BLaER1 treated with 17β-estradiol and CSF1 and Interleukin-3, amounts not matched to agents 10 nM and 100 nM (cell line): ENCODE data around the gene ZNF197.
"Not testable (repeated sequence)": the region's sequence is repeated elsewhere in the genome, so short reads cannot be mapped to it uniquely, and the experiment has no call there.

Source experiments
- H3K27ac ChIP-seq, 11 experiments: shearing (Covaris generic); formaldehyde crosslinking; 2 replicates each; pipeline ENCODE4 v1.8.1; 2022
- H3K27me3 ChIP-seq, 11 experiments: shearing (Covaris generic); formaldehyde crosslinking; 2 replicates each; pipeline ENCODE4 v1.8.1; 2022
- H3K36me3 ChIP-seq, 11 experiments: shearing (Covaris generic); formaldehyde crosslinking; 2 replicates each; pipeline ENCODE4 v1.8.1; 2022
- H3K4me1 ChIP-seq, 10 experiments: shearing (Covaris generic); formaldehyde crosslinking; 2 replicates each; pipeline ENCODE4 v1.8.1; 2022
- H3K4me2 ChIP-seq, 11 experiments: shearing (Covaris generic); formaldehyde crosslinking; 2 replicates each; pipeline ENCODE4 v1.8.1; 2022
- H3K4me3 ChIP-seq, 10 experiments: shearing (Covaris generic); formaldehyde crosslinking; 2 replicates each; pipeline ENCODE4 v1.8.1; 2022
- H3K9ac ChIP-seq, 11 experiments: shearing (Covaris generic); formaldehyde crosslinking; 2 replicates each; pipeline ENCODE4 v1.8.1; 2022
- H3K9me3 ChIP-seq, 11 experiments: shearing (Covaris generic); formaldehyde crosslinking; replicated peaks in 1 of 11; 2 replicates each; pipeline ENCODE4 v1.8.1; 2022
- H4K20me1 ChIP-seq, 11 experiments: shearing (Covaris generic); formaldehyde crosslinking; 2 replicates each; pipeline ENCODE4 v1.8.1; 2022
- Cebpa-rat ChIP-seq, 11 experiments: shearing (Covaris generic); IDR thresholded peaks; 2 replicates each; pipeline ENCODE4 v1.8.1; 2022

The ZNF197 gene

GRCh38 chr3:44624749-44625480, at the start of gene ZNF197:
Gene ZNF197 (plus strand): TSS chr3:44625036. CDS start chr3:44629155, 4,119 bp downstream.
- no peak for TF ChIP-seq Cebpa-rat (IDR thresholded peaks at IDR 0.05)
- H3K27ac ChIP-seq, result peak within 1 kb of the TSS; percentile 79 to 89 (median 86)

DNA sequence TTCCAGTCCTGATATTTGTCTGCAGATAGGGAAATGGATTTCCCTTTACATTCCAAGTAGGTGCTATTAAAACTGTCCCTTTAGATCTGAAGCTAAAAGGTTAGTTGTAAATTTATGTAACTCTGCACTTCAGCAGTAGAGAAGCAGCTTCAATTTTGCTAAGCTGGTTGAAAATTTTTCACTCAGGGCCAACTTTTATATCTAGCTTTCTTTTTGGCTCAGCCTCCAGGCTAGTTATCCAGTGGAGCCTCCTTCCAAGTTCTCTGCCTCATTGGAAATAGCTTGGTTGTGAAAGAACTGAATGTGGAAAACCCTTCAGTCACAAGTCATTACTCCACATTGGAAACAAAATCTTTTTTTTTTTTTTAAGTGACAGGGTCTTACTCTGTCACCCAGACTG, 48.2 kb upstream of the ZNF197 start:
- no peaks in the 10 kb centered on the region; a peak in 1 of 20 replicates for H3K4me1 ChIP-seq
- H3K9ac ChIP-seq, result no peak overlapping the region
- peaks cover 41 to 98% (median 57%) of the 10 kb centered on the region in 11 experiments for H3K9me3 ChIP-seq

More at GRCh38 chr3:44624749-44625480, at the start of gene ZNF197:
- H3K27me3 ChIP-seq, result no peaks in the 10 kb centered on the region
- H3K4me2 ChIP-seq, result peak within 1 kb of the TSS; percentile 73 to 96 (median 89)
- peaks cover 0 to 11% (median 0%) of the 10 kb centered on the region in 11 experiments; a peak in 5 of 22 replicates for H3K9me3 ChIP-seq
- peaks cover 9 to 19% (median 16%) of the 10 kb centered on the region in 10 experiments; a peak in 19 of 20 replicates for H3K4me1 ChIP-seq
- H3K9ac ChIP-seq, result peak within 1 kb of the TSS; percentile 77 to 94 (median 89)
- peaks cover 0 to 20% (median 6%) of the 10 kb centered on the region in 11 experiments; a peak in 7 of 22 replicates for H4K20me1 ChIP-seq
- peak within 1 kb of the TSS; percentile 66 to 82 (median 74) for H3K4me3 ChIP-seq
- peaks cover 12 to 27% (median 18%) of the 10 kb centered on the region in 11 experiments for H3K36me3 ChIP-seq

DNA sequence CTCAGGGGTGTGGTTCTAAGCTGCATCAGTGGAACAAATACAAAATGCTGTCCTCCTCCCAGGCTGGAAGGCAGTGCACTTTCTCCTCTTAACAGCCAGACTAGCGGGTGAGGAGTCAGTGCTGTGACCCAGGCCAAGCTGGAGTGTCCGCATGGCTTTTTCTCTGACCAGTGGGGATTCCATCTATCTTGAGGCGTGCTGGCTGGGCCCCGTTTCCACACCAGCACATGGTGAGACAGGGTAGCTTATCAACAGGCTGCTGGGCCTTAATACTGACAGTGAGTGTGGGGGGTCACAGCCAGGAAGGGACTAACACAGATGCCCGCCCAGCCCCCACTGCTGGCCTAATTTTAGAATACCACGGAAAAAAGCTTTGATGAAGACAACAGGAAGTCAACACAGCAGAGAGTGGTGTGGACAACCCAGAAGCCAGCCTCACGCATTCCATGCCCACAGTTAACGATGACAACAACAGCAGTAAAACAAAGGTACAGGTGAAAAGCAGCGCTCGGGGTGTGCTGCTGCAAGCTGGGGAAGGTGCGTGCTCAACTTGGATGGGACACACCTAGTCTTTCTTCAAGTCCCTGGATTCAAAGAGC, 47.4 kb upstream of the ZNF197 start:
- H4K20me1 ChIP-seq, H3K4me1 ChIP-seq, H3K4me3 ChIP-seq, H3K27me3 ChIP-seq, H3K36me3 ChIP-seq, H3K27ac ChIP-seq, H3K4me2 ChIP-seq, H3K9ac ChIP-seq: not testable (repeated sequence)
- peaks cover 37 to 98% (median 55%) of the 10 kb centered on the region in 11 experiments for H3K9me3 ChIP-seq

More for the DNA sequence above, 48.2 kb upstream of the ZNF197 start:
- Histone ChIP-seq H3K27me3 (no peaks in the 10 kb centered on the region), H3K4me2 (no peak overlapping the region), H3K27ac (no peak overlapping the region), H3K36me3 (peaks cover 0 to 7% (median 0%) of the 10 kb centered on the region in 11 experiments; a peak in 2 of 22 replicates), H4K20me1 (no peaks in the 10 kb centered on the region), H3K4me3 (no peak overlapping the region)
- no peak for TF ChIP-seq Cebpa-rat (IDR thresholded peaks at IDR 0.05)

- not testable (repeated sequence) for H3K36me3 ChIP-seq, H3K4me3 ChIP-seq, H3K9ac ChIP-seq, H3K4me2 ChIP-seq, H3K27ac ChIP-seq, H4K20me1 ChIP-seq, H3K27me3 ChIP-seq, H3K4me1 ChIP-seq
- peaks cover 29 to 96% (median 46%) of the 10 kb centered on the region in 11 experiments; a peak in 20 of 22 replicates for H3K9me3 ChIP-seq
Measured at GRCh38 chr3:44578316-44578715, 46.5 kb upstream of the ZNF197 start.

GRCh38 chr3:44578924-44579515, 45.8 kb upstream of the ZNF197 start:
- not testable (repeated sequence) for H3K27me3 ChIP-seq, H3K4me3 ChIP-seq, H4K20me1 ChIP-seq, H3K4me2 ChIP-seq, H3K9ac ChIP-seq, H3K36me3 ChIP-seq, H3K4me1 ChIP-seq, H3K27ac ChIP-seq
- peaks cover 24 to 96% (median 39%) of the 10 kb centered on the region in 11 experiments; a peak in 19 of 22 replicates for H3K9me3 ChIP-seq

- H4K20me1 ChIP-seq, H3K4me2 ChIP-seq, H3K36me3 ChIP-seq, H3K27ac ChIP-seq, H3K9ac ChIP-seq, H3K4me3 ChIP-seq, H3K4me1 ChIP-seq: not testable (repeated sequence)
- peaks cover 4 to 15% (median 10%) of the 10 kb centered on the region in 11 experiments for H3K27me3 ChIP-seq
- H3K9me3 ChIP-seq, result peaks cover 28 to 96% (median 41%) of the 10 kb centered on the region in 11 experiments; a peak in 20 of 22 replicates
Measured at GRCh38 chr3:44579749-44580148, 45.1 kb upstream of the ZNF197 start.

DNA sequence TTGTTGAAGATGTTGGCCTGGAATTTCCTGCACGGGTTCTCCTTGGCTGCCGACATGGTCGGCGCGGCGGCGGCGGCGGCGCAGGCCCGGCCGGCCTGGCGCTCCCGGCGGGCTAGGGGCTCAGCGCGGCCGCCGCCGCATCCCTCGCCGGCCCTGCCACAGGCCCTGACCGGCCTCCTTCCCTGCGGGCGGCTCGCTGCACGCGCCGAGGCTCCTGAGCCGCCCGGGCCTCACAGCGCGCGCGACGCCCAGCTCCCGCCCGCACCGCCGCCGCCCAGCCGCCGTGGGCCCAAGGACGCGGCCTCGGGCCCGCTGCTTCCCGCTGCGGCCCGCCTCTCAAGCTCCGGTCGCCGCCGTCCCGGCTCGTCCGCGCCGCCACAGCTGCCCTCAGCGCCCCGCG, 43.9 kb upstream of the ZNF197 start:
- not testable (repeated sequence) for H3K36me3 ChIP-seq, H3K4me1 ChIP-seq, H3K27ac ChIP-seq, H3K4me2 ChIP-seq, H4K20me1 ChIP-seq
- H3K27me3 ChIP-seq, result peaks cover 9 to 27% (median 23%) of the 10 kb centered on the region in 11 experiments
- peaks cover 33 to 89% (median 52%) of the 10 kb centered on the region in 11 experiments; a peak in 20 of 22 replicates for H3K9me3 ChIP-seq
- peak overlapping the region in 3 of 11 experiments; percentile 46 to 52 (median 46); a peak in 3 of 22 replicates for H3K9ac ChIP-seq
- peak overlapping the region in 7 of 10 experiments; percentile 36 to 54 (median 43); a peak in 4 of 20 replicates for H3K4me3 ChIP-seq

GRCh38 chr3:44584646-44585501, 40.0 kb upstream of the ZNF197 start, which contains the start of gene ZNF660:
Gene ZNF660 (plus strand): TSS chr3:44584964. CDS start chr3:44594194, 9,230 bp downstream.
- Histone ChIP-seq H3K27me3 (peaks cover 9 to 32% (median 23%) of the 10 kb centered on the region in 11 experiments), H3K4me2 (peak within 1 kb of the TSS; percentile 28 to 64 (median 43); a peak in 21 of 22 replicates), H4K20me1 (no peaks in the 10 kb centered on the region), H3K27ac (peak within 1 kb of the TSS in 2 of 11 experiments; percentile 25 to 40; a peak in 2 of 22 replicates), H3K9ac (peak within 1 kb of the TSS in 5 of 11 experiments; percentile 18 to 51 (median 39); a peak in 5 of 22 replicates), H3K36me3 (no peaks in the 10 kb centered on the region), H3K9me3 (peaks cover 23 to 65% (median 38%) of the 10 kb centered on the region in 11 experiments; a peak in 20 of 22 replicates), H3K4me1 (peaks cover 0 to 5% (median 0%) of the 10 kb centered on the region in 10 experiments; a peak in 3 of 20 replicates), H3K4me3 (peak within 1 kb of the TSS; percentile 6 to 52 (median 42); a peak in 16 of 20 replicates)
- no peak for TF ChIP-seq Cebpa-rat (IDR thresholded peaks at IDR 0.05)
